Measurements from ENCODE around the gene ZBTB5. TPM values are rescaled to one million over a fixed set of nuclear protein-coding genes. Genes with fewer than 3 reads are reported as not detected.

Gene ZBTB5
- total and polyA plus RNA-seq, 4 donors = 2.4 to 9.4 (median 6.5) TPM

DNA sequence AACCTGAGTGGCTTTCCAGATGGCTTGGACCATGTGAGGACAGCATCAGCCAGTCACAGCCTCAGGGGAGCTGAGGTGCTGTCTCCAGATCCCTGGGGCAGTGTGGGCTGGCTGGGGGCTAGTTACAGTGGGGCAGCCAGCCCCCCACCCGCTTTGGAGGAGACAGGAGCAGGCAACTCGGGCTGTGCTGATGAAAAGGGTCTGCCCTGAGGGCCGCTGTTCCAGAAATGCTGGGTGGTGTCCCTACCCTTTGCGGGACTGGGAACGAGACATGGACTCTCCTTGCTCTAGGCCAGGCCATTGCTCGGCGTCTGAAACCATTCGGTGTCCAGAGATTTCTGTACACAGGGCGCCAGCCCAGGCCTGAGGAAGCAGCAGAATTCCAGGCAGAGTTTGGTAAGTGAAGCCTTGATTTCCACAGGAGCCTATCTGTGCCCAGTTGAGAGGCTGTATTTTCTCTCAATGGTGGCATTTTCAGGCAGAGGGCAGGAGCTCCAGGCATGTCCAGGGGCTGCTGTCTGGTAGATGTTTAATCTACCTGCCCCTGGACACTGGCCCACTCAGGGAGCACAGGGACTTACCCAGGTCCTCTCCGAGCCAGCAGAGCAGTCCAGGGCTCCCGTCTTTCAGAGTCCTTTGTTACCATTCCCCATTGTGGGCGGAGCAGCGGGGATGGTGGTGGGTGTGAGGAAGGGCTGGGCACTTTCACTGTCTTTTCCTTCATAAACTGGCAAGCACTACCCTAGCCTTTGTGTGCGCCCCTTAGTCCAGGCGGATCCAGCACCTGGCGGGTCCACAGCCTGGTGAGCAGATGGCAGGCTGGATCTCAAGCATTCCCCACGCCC lies 35.6 kb downstream of the ZBTB5 start:
- Histone ChIP-seq H3K4me1 (ENCODE audit: control insufficient read depth in 4 of 4, insufficient read depth in 4 of 4, low read length in 3 of 4) (peaks cover 26 to 97% (median 81%) of the 10 kb centered on the region in 4 donors), H3K9ac (ENCODE audit: low read depth in 1 of 2, low read length in 2 of 2) (peak overlapping the region in 1 of 2 donors; percentile 21), H3K27me3 (ENCODE audit: control insufficient read depth in 4 of 4, insufficient read depth in 4 of 4, low read length in 3 of 4) (no peaks in the 10 kb centered on the region), H3K4me3 (ENCODE audit: low read depth in 1 of 3, low read length in 3 of 3) (no peak overlapping the region), H3K36me3 (ENCODE audit: control insufficient read depth in 4 of 4, insufficient read depth in 3 of 4, low read depth in 1 of 4, low read length in 3 of 4) (peaks cover 19 to 46% (median 38%) of the 10 kb centered on the region in 4 donors), H3K27ac (ENCODE audit: low read depth in 1 of 2, low read length in 2 of 2) (peak overlapping the region; percentile 73 to 81), H3K9me3 (ENCODE audit: control insufficient read depth in 4 of 4, low read length in 3 of 4) (no peaks in the 10 kb centered on the region)
- WGBS = 54% methylated on average over 17 of the region's 17 CpGs
- no peak for DNase-seq (ENCODE audit: low spot score)
- TF ChIP-seq JUND (IDR thresholded peaks at IDR 0.05) = no peak
- no peak for TF ChIP-seq NR2F2 (IDR thresholded peaks at IDR 0.05)
- peak; percentile 86 for TF ChIP-seq YY1 (IDR thresholded peaks at IDR 0.05)
- TF ChIP-seq, protein P1, sequence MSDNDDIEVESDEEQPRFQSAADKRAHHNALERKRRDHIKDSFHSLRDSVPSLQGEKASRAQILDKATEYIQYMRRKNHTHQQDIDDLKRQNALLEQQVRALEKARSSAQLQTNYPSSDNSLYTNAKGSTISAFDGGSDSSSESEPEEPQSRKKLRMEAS (IDR thresholded peaks at IDR 0.05) = peak; percentile 32
- peak; percentile 37 to 79 for TF ChIP-seq RXRA (IDR thresholded peaks at IDR 0.05)
- TF ChIP-seq SP1 (IDR thresholded peaks at IDR 0.05) = peak; percentile 52
- TF ChIP-seq FOXA1 (IDR thresholded peaks at IDR 0.05) = no peak
- peak; percentile 38 for TF ChIP-seq ZBTB33 (IDR thresholded peaks at IDR 0.05)
- TF ChIP-seq RAD21 (IDR thresholded peaks at IDR 0.05) = peak in 1 of 2 donors; percentile 44
- peak; percentile 35 to 64 for TF ChIP-seq HNF4A (conservative IDR thresholded peaks at IDR 0.05)
- TF ChIP-seq, protein P2, sequence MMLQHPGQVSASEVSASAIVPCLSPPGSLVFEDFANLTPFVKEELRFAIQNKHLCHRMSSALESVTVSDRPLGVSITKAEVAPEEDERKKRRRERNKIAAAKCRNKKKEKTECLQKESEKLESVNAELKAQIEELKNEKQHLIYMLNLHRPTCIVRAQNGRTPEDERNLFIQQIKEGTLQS (IDR thresholded peaks at IDR 0.05) = no peak

DNA sequence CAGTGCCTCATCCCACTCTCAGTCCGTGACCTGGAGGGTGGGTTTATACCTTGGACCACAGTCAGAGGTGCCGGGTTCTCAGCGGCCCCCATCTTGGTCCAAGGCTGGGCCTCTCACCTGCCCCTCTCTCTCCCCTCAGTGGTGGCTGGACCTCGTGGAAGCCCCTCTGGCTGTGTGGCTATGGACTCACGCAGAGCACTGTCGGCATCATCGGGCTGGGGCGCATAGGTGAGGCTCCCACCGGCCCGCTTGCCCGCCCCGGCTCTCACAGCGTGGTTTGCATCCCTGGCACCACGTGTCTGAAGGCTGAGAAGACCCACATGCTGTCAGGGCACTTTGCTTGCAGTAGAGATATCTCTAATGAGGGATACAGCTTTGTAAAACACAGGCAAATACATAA lies 36.9 kb downstream of the ZBTB5 start:
- H3K9ac ChIP-seq (ENCODE audit: low read depth in 1 of 2, low read length in 2 of 2) = peak overlapping the region in 1 of 2 donors; percentile 41
- WGBS = 90% methylated on average over 14 of the region's 14 CpGs
- no peaks in the 10 kb centered on the region for H3K27me3 ChIP-seq (ENCODE audit: control insufficient read depth in 4 of 4, insufficient read depth in 4 of 4, low read length in 3 of 4)
- H3K4me1 ChIP-seq (ENCODE audit: control insufficient read depth in 4 of 4, insufficient read depth in 4 of 4, low read length in 3 of 4) = peaks cover 30 to 97% (median 86%) of the 10 kb centered on the region in 4 donors
- no peak for TF ChIP-seq SP1 (IDR thresholded peaks at IDR 0.05)
- no peak for TF ChIP-seq HNF4G (IDR thresholded peaks at IDR 0.05)
- TF ChIP-seq RXRA (IDR thresholded peaks at IDR 0.05) = no peak
- no peak for TF ChIP-seq FOXA2 (IDR thresholded peaks at IDR 0.05)
- no peak for TF ChIP-seq TAF1 (conservative IDR thresholded peaks at IDR 0.05)
- TF ChIP-seq ZBTB33 (IDR thresholded peaks at IDR 0.05) = no peak
- TF ChIP-seq, protein P1 (IDR thresholded peaks at IDR 0.05) = no peak
- no peak for TF ChIP-seq REST (IDR thresholded peaks at IDR 0.05)
- no peak for TF ChIP-seq HNF4A (conservative IDR thresholded peaks at IDR 0.05)
- no peak for TF ChIP-seq NR2F2 (IDR thresholded peaks at IDR 0.05)
- TF ChIP-seq EGR1 (IDR thresholded peaks at IDR 0.05; ENCODE audit: low read depth in 2 of 2) = no peak
- no peak for TF ChIP-seq FOXA1 (IDR thresholded peaks at IDR 0.05)
- H3K27ac ChIP-seq (ENCODE audit: low read depth in 1 of 2, low read length in 2 of 2) = peak overlapping the region in 1 of 2 donors; percentile 17
- H3K36me3 ChIP-seq (ENCODE audit: control insufficient read depth in 4 of 4, insufficient read depth in 3 of 4, low read depth in 1 of 4, low read length in 3 of 4) = peaks cover 14 to 33% (median 27%) of the 10 kb centered on the region in 4 donors
- H3K9me3 ChIP-seq (ENCODE audit: control insufficient read depth in 4 of 4, low read length in 3 of 4) = no peaks in the 10 kb centered on the region
- H3K4me3 ChIP-seq (ENCODE audit: low read depth in 1 of 3, low read length in 3 of 3) = no peak overlapping the region
- DNase-seq (ENCODE audit: low spot score) = no peak

All from liver (tissue), 9 donors.